HG03558 (cell line): Measurements from ENCODE around the gene ANP32B.
A peak's percentile ranks its signal among the peaks of the same experiment; 100 is the strongest.

Experiments used
- ATAC-seq: cut with Tn5 transposase; IDR thresholded peaks from one replicate; pipeline ENCODE4 v1.9.1; 2021; ENCODE audit warnings: moderate number of reproducible peaks; ENCODE audit not compliant: unreplicated experiment; ENCODE audit errors: extremely low read depth

ANP32B gene

GRCh38 chr9:98056269-98057137 lies 73.4 kb downstream of the ANP32B start, which contains the start of gene NANS:
Gene NANS, plus strand, starts transcription at chr9:98056732. Its CDS starts 77 bp downstream, at chr9:98056809.
- ATAC-seq = peak; percentile 72

- ATAC-seq = no peak
Observed at GRCh38 chr9:98057138-98057799, 74.1 kb downstream of the ANP32B start.

- no peak for ATAC-seq
Observed at GRCh38 chr9:98062161-98062560, 79.0 kb downstream of the ANP32B start.

GRCh38 chr9:98064623-98065392 lies 81.7 kb downstream of the ANP32B start:
- no peak for ATAC-seq
